Fibroblast of villous mesenchyme (primary cell): Measurements from ENCODE around the gene NPLOC4. TPM values are rescaled to one million over a fixed set of nuclear protein-coding genes. Genes with fewer than 3 reads are reported as not detected.

Experiments used
- DNase-seq: peaks from one replicate; pipeline ENCODE4 v3.0.0-alpha.2; 2010; ENCODE audit warnings: low read depth
- H3K4me3 ChIP-seq: 2 replicates; pipeline ENCODE4 v1.5.1; 2011; ENCODE audit warnings: low read depth, mild to moderate bottlenecking, low read length
- total RNA-seq: library from RNA; depleted of rRNA; stranded (reverse); fragments of >200 nt; gene quantifications from 2 replicates; pipeline ENCODE4 v1.2.3, GENCODE V29; 2012
- TF ChIP-seq, protein P1 (sequence below): IDR thresholded peaks from 2 replicates; pipeline ENCODE4 v1.5.1; 2012; ENCODE audit warnings: low read depth, mild to moderate bottlenecking, low read length; ENCODE audit not compliant: insufficient read depth

NPLOC4 gene
- total RNA-seq, 1 donor, result 96.7 TPM

- no peak for DNase-seq
- H3K4me3 ChIP-seq, result peak overlapping the region; percentile 73
- TF ChIP-seq, protein P1, sequence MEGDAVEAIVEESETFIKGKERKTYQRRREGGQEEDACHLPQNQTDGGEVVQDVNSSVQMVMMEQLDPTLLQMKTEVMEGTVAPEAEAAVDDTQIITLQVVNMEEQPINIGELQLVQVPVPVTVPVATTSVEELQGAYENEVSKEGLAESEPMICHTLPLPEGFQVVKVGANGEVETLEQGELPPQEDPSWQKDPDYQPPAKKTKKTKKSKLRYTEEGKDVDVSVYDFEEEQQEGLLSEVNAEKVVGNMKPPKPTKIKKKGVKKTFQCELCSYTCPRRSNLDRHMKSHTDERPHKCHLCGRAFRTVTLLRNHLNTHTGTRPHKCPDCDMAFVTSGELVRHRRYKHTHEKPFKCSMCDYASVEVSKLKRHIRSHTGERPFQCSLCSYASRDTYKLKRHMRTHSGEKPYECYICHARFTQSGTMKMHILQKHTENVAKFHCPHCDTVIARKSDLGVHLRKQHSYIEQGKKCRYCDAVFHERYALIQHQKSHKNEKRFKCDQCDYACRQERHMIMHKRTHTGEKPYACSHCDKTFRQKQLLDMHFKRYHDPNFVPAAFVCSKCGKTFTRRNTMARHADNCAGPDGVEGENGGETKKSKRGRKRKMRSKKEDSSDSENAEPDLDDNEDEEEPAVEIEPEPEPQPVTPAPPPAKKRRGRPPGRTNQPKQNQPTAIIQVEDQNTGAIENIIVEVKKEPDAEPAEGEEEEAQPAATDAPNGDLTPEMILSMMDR, result no peak
Measured at GRCh38 chr17:81516439-81516838, 120.5 kb downstream of the NPLOC4 start.

GRCh38 chr17:81515530-81516041 is 121.3 kb downstream of the NPLOC4 start:
- no peak for DNase-seq
- peak overlapping the region; percentile 73 for H3K4me3 ChIP-seq
- TF ChIP-seq, protein P1, result no peak

GRCh38 chr17:81514739-81515529 is 122.0 kb downstream of the NPLOC4 start:
- DNase-seq, result peak; percentile 80
- TF ChIP-seq, protein P1, result no peak

GRCh38 chr17:81514489-81514738 is 122.5 kb downstream of the NPLOC4 start:
- TF ChIP-seq, protein P1, result no peak

More at GRCh38 chr17:81514739-81515529, 122.0 kb downstream of the NPLOC4 start:
- peak overlapping the region; percentile 73 for H3K4me3 ChIP-seq

DNA sequence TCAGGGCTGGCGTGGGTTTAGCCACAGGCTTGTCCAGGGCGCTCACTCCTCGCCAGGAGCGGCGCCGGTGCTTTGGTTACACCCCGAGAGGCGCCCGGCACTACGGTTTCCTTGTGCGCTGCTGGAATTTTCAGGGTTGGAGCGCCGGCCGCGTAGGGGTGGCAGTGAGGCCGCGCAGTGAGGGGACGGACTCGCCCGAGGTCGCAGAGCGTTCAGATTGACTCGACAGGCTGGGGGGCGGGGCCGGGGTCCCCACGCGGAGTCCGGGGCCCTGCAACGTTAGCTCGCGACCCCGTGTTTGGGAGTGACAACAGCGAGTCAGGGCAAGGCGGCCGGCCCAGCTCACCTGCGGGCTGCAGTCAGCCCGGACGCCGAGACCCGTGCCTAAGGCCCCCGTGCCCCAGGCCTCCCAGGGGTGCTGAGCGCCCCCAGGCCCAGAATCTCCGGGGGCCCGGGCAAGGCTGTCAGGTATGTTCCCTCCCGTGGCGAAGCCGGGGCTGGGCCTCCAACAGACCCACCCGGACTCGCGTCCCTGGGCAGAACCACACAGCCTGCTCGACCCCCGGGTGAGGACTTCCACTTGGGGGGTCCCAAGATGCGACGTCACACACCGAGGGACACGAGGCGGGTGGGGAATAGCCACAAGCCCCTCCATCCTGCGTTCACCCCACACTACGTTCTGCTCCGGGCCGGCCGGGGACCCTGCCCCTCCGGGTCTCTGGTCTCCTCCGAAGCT is 123.0 kb downstream of the NPLOC4 start:
- peak overlapping the region; percentile 73 for H3K4me3 ChIP-seq
- DNase-seq, result peak; percentile 80

More at GRCh38 chr17:81514489-81514738, 122.5 kb downstream of the NPLOC4 start:
- DNase-seq, result no peak
- H3K4me3 ChIP-seq, result peak overlapping the region; percentile 73

GRCh38 chr17:81513372-81513752 is 123.5 kb downstream of the NPLOC4 start:
- TF ChIP-seq, protein P1, result no peak
- DNase-seq, result no peak
- peak overlapping the region; percentile 73 for H3K4me3 ChIP-seq

More for the DNA sequence above, 123.0 kb downstream of the NPLOC4 start:
- TF ChIP-seq, protein P1, result no peak
